NCI-H2081 (cell line): ENCODE measurements around the gene MYOG.

Experiments used
- DNase-seq, 2 experiments: peaks; one replicate each; lab custom pipeline; 2025; lab: John Stamatoyannopoulos, UW

Gene MYOG

DNA sequence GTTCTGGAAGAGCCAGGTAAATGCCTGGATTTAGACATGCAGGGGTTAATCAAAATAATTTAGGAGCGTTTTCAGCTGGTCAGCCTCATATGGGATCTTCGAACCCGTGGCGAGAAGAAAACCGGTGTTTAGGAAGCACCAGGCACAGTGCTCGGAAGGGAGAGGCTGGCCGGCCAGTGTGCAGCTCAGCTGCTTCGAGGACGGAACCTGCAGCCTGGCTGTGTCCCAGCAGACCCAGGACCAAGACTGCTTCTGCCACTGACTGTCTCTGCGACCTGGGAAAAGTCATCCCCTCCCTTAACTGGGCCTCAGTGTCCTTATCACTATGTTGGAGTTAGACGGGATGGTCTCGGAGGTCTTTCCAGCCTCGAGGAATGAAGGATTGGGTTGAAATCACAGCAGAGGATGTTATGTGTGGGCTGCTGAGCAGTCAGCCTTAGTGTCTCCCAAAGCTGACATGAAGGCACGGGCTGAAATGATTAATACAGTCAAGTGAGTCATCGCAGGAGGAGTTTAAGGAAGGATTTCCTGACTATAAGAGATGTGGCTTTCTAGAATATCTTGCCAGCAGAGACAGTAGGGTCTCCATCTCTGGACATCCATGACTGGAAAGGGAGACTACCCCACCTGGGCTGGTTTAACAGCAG lies 38.7 kb downstream of the MYOG start:
- DNase-seq: no peak

- no peak for DNase-seq
Observed at GRCh38 chr1:203045821-203046594, 39.8 kb downstream of the MYOG start.

- no peak for DNase-seq
Observed at GRCh38 chr1:203045336-203045735, 40.5 kb downstream of the MYOG start.

DNA sequence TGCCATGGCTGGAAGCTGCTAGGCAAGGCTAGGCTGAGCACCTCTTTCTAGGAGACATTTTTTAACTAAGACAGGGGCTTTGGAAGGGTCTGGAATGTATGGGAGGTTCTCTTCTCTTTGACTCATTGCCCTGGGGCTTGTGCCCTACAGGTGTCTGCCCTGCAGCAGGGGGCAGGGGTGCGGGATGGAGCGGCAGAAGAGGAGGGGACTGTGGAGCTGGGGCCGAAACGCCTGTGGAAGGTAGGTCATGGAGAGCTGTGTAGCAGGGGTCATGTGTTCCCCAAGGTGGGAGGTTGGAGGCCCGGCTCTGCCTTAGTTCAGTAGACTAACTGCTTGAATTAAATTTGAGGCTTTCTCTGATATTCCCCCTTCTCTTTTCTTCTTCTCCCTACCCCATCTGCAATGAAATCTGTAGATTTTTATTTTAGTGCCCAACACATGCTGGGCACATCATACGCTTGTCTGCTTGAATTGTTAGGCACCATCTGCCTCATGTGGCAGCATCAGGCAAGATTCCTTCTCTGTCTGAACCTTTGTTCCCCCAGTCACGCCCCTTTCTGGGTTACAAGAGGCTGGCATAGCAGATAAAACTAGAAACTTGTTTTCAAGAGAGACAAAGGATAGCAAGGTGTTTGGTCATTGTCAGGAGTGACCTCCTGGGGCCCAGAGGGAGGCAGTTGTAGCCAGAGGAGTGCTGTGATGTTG lies 41.1 kb downstream of the MYOG start:
- no peak for DNase-seq

DNA sequence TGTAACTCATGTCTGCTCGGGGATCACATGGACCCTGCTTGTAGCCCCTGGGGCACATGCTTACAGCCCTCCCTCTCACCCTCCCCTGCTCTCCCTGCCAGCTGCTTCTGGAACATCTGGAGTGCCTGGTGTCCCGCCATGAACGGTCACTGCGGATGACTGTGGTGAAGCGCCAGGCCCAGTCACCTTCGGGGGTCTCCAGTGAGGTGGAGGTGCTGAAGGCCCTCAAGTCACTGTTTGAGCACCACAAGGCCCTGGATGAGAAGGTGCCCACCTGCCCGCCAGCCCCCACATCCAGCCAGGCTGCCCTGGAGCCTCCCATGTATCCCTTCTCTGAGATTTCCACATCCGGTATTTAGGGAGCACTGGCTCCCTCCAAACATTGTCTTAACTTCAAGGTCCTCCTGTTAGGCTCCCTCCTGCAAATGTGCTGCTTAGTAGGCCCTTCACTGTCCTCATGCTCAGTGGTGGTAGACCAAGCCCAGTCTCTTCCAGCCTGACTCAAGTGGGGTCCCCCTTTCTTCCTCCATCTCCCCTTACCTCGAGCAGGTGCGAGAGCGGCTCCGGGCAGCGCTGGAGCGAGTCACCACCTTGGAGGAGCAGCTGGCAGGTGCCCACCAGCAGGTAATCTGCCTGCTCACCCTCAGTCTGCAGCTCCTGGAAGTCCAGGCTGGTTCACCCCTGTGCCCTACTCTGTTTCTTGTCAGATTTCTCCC lies 41.8 kb downstream of the MYOG start:
- DNase-seq: no peak

DNA sequence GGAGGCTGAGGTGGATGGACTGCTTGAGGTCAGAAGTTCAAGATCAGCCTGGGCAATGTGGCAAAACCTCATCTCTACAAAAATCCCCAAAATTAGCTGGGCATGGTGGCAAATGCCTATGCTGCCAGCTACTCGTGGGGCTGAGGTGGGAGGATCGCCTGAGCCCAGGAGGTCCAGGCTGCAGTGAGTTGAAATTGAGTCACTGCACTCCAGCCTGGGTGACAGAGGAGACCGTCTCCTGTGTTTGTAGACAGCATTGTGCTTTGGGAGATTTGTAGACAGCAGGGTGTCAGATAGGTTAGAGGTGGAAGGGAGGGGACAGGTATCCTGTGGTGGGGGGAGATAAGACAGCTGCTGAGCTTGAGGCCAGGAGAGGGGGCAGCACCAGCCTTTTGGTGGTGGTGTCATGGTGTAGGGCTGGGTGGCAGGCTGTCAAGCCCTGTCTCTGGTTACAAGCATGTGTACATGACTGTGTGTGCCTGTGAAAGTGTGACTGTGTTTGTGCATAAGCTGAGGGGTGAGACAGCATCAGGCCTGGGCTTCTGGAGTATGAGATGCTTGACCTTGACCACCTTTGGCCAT lies 44.4 kb downstream of the MYOG start:
- no peak for DNase-seq

- DNase-seq: no peak
Observed at GRCh38 chr1:203040513-203041275, 45.1 kb downstream of the MYOG start.

DNA sequence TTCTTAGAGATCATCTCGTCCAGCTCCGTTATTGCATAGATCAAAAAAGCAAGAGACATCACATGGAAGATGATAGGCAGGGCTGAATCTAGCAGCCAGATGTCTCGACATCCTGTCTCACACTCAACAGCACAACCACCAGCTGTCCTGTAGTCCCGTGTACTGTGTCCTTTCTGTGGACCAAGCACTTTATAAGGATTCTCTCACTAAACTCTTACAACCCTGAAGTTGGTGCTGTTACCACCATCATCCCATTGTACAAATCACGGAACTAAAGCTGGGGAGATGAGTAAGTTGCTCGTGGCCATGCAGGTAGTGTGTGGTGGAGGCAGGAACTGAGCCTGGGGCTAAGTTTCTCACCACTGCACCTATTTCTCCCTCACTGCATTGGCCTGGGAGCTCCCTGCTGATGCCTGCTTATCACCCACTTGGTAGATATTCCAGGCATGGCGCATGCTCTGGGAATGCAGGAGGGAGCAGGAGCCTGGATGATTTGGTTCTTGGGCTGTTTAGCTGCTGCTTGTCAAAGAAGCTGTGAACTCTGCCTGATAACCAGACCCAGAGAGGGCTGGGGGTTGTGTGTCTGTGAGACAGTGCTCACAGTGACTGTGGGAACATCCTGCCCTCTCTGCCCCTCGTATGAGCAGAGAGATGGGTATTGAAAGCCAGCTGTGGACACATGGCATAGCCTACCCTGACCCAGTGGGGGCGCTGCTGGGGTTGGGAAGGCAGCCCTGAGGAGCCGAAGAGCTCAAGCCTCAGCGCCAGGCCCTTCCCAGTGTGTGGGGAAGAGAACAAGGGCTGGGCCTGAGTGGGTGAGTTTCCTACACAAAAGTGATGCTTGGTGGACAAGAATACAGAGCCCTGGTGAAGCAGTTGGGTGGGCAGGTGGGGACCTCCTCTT lies 46.0 kb downstream of the MYOG start:
- peak; percentile 41 to 54 for DNase-seq

DNA sequence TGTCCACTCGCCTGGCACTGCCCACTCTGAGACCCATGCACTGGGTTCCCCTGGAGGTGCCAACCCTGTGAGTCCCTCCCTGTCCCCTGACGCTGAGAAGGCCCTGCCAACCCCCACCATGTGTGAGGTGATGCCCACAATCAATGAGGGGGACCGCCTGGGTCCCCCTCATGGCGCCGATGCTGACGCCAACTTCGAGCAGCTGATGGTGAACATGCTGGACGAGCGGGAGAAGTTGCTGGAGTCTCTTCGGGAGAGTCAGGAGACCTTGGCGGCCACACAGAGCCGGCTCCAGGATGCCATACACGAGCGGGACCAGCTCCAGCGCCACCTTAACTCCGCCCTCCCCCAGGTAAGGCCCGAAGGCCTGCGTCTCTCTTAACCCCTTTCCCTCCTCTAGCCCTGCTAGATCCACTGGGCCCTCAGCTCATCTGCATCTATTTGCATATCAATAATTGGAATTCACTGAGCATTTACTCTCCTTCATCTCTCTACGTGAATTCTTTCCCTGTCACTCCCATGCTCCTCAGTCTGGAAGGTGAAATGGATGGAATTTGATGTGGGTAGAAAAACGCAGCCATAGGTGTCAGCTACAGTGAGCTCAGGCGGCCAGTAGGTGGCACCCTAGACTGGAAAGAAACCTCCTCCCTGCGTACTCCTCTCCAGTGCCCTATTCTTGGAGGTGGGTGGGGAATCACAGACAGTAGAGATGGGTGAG lies 46.8 kb downstream of the MYOG start:
- peak; percentile 67 to 84 for DNase-seq

- DNase-seq: no peak
Observed at GRCh38 chr1:203038217-203038741, 47.5 kb downstream of the MYOG start.

DNA sequence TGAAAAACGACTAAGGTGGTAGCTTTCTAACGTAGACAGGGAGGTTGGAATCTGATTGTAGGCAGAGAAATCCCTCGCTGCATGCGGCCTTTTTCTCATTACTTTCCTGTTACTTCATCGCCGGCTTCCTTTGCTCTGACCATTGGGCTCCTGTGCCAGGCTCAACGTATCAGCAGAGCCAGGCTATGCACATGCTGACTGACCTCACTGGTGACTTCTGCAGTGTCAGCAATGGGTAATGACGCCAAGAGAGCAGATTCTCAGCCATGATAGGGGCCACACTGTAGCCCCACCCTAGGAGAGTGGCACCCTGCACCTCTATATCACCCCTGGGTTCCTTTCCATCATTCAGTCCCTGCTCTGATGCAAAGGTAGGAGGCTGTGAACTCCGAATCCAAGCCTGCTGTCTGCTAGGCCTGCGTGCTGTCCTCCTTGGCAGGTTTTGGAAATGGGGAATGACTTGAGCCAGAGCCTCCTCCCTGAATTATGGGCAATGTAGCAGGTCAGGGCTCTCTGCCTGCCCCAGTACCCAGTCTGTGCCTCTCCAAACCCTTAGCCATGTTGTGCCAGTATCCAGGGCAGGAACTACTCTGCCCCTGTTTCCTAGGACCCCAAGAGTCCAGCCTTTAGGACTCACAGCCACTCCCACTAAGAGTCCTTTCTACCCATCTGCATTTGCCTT lies 48.2 kb downstream of the MYOG start:
- no peak for DNase-seq

DNA sequence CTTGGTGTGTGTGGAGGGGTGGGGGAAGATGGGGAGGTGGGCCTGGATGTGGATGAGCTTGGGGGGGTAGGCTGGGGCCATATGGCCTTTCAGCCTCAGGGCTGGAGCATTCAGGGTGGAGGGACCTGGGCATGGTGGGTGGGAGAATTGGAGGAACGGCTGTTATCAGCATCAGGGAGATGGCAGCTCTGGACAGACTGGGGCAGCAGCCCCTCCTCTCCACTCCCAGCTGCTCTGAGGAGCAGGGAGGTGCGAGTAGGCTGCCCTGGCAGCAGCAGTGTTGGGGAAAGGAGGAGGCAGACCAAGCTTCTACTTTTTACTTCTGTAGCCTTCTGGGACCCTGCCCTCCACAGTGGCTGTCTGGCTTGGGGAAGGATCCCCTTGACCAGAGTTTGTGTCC lies 49.3 kb downstream of the MYOG start:
- DNase-seq: no peak

DNA sequence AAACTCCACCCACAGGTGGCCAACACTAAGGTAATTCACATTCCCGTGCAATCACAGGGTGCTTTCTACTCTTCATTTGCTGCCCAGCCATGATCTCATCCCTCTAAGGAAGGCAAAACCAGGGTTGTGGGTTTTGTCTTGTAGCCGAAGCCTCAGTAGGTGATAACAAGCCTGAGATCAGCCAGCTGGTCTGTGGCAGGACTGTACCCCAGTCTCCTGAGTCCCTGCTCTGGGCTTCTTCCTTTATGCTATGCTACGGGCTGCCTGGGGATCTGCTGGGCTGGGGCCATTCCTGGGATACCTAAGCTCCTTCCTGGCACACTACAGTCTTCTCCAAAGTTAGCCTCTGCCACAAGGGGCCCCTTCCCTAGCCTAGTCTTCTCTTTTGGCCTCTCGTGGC lies 49.7 kb downstream of the MYOG start:
- no peak for DNase-seq

- DNase-seq: no peak
Observed at GRCh38 chr1:203035111-203036000, 50.5 kb downstream of the MYOG start.

- DNase-seq: no peak
Observed at GRCh38 chr1:203034422-203035110, 51.2 kb downstream of the MYOG start.

GRCh38 chr1:203033917-203034316 lies 51.9 kb downstream of the MYOG start:
- no peak for DNase-seq

DNA sequence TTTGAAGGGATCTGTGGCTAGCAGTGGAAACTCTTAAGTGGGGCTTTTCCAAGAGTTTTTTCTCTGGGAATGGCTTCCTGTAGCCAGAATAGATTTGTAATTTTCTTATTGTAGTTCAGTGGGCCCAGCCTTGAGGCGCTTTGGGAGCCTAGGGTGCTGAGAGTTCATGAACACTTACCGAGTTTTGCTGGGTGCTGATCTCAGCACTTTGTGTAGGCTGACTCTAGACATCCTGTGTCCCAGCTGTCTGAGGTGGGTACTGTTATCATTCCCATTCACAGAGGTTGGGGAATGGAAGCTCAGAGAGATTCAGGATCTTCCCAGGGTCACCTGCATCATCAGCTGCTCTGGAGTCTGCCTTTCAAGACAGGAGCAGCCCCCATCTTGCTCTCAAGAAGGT lies 52.5 kb downstream of the MYOG start:
- DNase-seq: no peak
